ENCODE measurements around the gene OR4C3. TPM values are rescaled to one million over a fixed set of nuclear protein-coding genes. Genes with fewer than 3 reads are reported as not detected.
"Not testable (repeated sequence)": the region's sequence is repeated elsewhere in the genome, so short reads cannot be mapped to it uniquely, and the experiment has no call there.

Gene OR4C3
- not detected in 2 replicates for total RNA-seq (ENCODE audit: low replicate concordance)

GRCh38 chr11:48324620-48325019 lies at the start of gene OR4C3:
Gene OR4C3, plus strand, starts transcription at chr11:48324920. Its CDS starts 102 bp downstream, at chr11:48325022.
- not testable (repeated sequence) for DNase-seq (ENCODE audit: low read depth); H3K4me3 ChIP-seq (ENCODE audit: low read depth, low read length)

GRCh38 chr11:48305923-48306322 lies 18.8 kb upstream of the OR4C3 start, which contains the start of gene OR4S1:
Gene OR4S1, plus strand, starts transcription at chr11:48306223. Its CDS starts 0 bp downstream, at chr11:48306223.
- DNase-seq (ENCODE audit: low read depth): no peak
- TF ChIP-seq CTCF (IDR thresholded peaks at IDR 0.05; ENCODE audit: insufficient read depth, low read length): no peak
- no peak within 1 kb of the TSS for H3K4me3 ChIP-seq (ENCODE audit: low read depth, low read length)

- peak; percentile 56 for DNase-seq (ENCODE audit: low read depth)
- TF ChIP-seq CTCF (IDR thresholded peaks at IDR 0.05; ENCODE audit: insufficient read depth, low read length): peak; percentile 85
- no peak overlapping the region for H3K4me3 ChIP-seq (ENCODE audit: low read depth, low read length)
These were observed 16.8 kb upstream of the OR4C3 start for GRCh38 chr11:48307760-48308386.

GRCh38 chr11:48313590-48313989 lies 11.1 kb upstream of the OR4C3 start:
- not testable (repeated sequence) for DNase-seq (ENCODE audit: low read depth); H3K4me3 ChIP-seq (ENCODE audit: low read depth, low read length)

- not testable (repeated sequence) for DNase-seq (ENCODE audit: low read depth); H3K4me3 ChIP-seq (ENCODE audit: low read depth, low read length)
These were observed 4.9 kb upstream of the OR4C3 start for GRCh38 chr11:48319813-48320212.

- no peak for TF ChIP-seq CTCF (IDR thresholded peaks at IDR 0.05; ENCODE audit: insufficient read depth, low read length)
- DNase-seq (ENCODE audit: low read depth): no peak
These were observed 16.7 kb downstream of the OR4C3 start for GRCh38 chr11:48341466-48341865.

GRCh38 chr11:48342505-48342904 lies 17.8 kb downstream of the OR4C3 start:
- H3K4me3 ChIP-seq (ENCODE audit: low read depth, low read length); DNase-seq (ENCODE audit: low read depth): not testable (repeated sequence)

More at GRCh38 chr11:48341466-48341865, 16.7 kb downstream of the OR4C3 start:
- H3K4me3 ChIP-seq (ENCODE audit: low read depth, low read length): no peak overlapping the region

- DNase-seq (ENCODE audit: low read depth); H3K4me3 ChIP-seq (ENCODE audit: low read depth, low read length): not testable (repeated sequence)
These were observed 21.6 kb downstream of the OR4C3 start for GRCh38 chr11:48346286-48346685.

GRCh38 chr11:48354013-48354412 lies 29.3 kb downstream of the OR4C3 start:
- no peak for DNase-seq (ENCODE audit: low read depth)
- H3K4me3 ChIP-seq (ENCODE audit: low read depth, low read length): no peak overlapping the region
- TF ChIP-seq CTCF (IDR thresholded peaks at IDR 0.05; ENCODE audit: insufficient read depth, low read length): no peak
